Stimulated activated CD8-positive, alpha-beta memory T cell treated with anti-CD3 and anti-CD28 coated beads, Interleukin-15, amount 100 ng/mL, for 4 hours (primary cell): Measurements from ENCODE around the gene ABCF2.

Source experiments
- DNase-seq, 2 donors: peaks; one replicate each; pipeline ENCODE4 v3.0.0-alpha.2; 2020; ENCODE audit warnings: low read depth in 2 of 2

ABCF2 gene

GRCh38 chr7:151242159-151243044 lies 15.4 kb upstream of the ABCF2 start:
- no peak for DNase-seq

- DNase-seq = no peak
Observed at GRCh38 chr7:151241755-151242096, 14.7 kb upstream of the ABCF2 start.

- DNase-seq = no peak
Observed at GRCh38 chr7:151240942-151241754, 14.1 kb upstream of the ABCF2 start.

- DNase-seq = no peak
Observed at GRCh38 chr7:151240536-151240935, 13.5 kb upstream of the ABCF2 start.

- no peak for DNase-seq
Observed at GRCh38 chr7:151239837-151240459, 12.9 kb upstream of the ABCF2 start.

GRCh38 chr7:151238924-151239836 lies 12.2 kb upstream of the ABCF2 start:
- no peak for DNase-seq

GRCh38 chr7:151238190-151238810 lies 11.3 kb upstream of the ABCF2 start:
- no peak for DNase-seq

- no peak for DNase-seq
Observed at GRCh38 chr7:151237244-151238189, 10.5 kb upstream of the ABCF2 start.

GRCh38 chr7:151236406-151236805 lies 9.4 kb upstream of the ABCF2 start:
- DNase-seq = no peak

GRCh38 chr7:151235091-151235787 lies 8.2 kb upstream of the ABCF2 start:
- DNase-seq = no peak

- DNase-seq = no peak
Observed at GRCh38 chr7:151233804-151234203, 6.8 kb upstream of the ABCF2 start.

- DNase-seq = peak; percentile 56 to 73
Observed at GRCh38 chr7:151232917-151233701, 6.1 kb upstream of the ABCF2 start.

- peak; percentile 77 to 82 for DNase-seq
Observed at GRCh38 chr7:151232091-151232916, 5.3 kb upstream of the ABCF2 start, which contains the start of gene CHPF2. Gene CHPF2 (plus strand): TSS chr7:151232483. CDS start chr7:151234012, 1,529 bp downstream.

GRCh38 chr7:151231080-151231479 lies 4.1 kb upstream of the ABCF2 start:
- DNase-seq = no peak

GRCh38 chr7:151229249-151229648 lies 2.2 kb upstream of the ABCF2 start:
- DNase-seq = no peak

- no peak for DNase-seq
Observed at GRCh38 chr7:151228024-151228866, 1.2 kb upstream of the ABCF2 start.

GRCh38 chr7:151226560-151226874 lies 488 bp downstream of the ABCF2 start:
- no peak for DNase-seq
